Mucosa of gallbladder (tissue), 1 donor: Measurements from ENCODE around the gene PDLIM4. TPM values are rescaled to one million over a fixed set of nuclear protein-coding genes. Genes with fewer than 3 reads are reported as not detected.

Experiments
- DNase-seq: peaks from one replicate; pipeline ENCODE4 v3.0.0-alpha.2; 2020; ENCODE audit warnings: low spot score
- total RNA-seq: library from RNA; stranded (reverse); gene quantifications from one replicate; pipeline ENCODE4 v1.2.1, GENCODE V29; 2021
- donor health status: DM: no; HTN: no; CAD: no.

The PDLIM4 gene
- total RNA-seq, 1 donor from 2014 or later = 20.7 TPM

GRCh38 chr5:132305420-132305819, 47.9 kb downstream of the PDLIM4 start:
- no peak for DNase-seq

GRCh38 chr5:132308701-132309100, 51.2 kb downstream of the PDLIM4 start:
- no peak for DNase-seq

GRCh38 chr5:132309679-132310078, 52.2 kb downstream of the PDLIM4 start:
- DNase-seq = no peak

GRCh38 chr5:132310141-132310834, 52.8 kb downstream of the PDLIM4 start:
- no peak for DNase-seq

GRCh38 chr5:132313366-132313765, 55.9 kb downstream of the PDLIM4 start:
- no peak for DNase-seq

GRCh38 chr5:132313961-132314432, 56.5 kb downstream of the PDLIM4 start:
- DNase-seq = no peak

- no peak for DNase-seq
These were observed 58.1 kb downstream of the PDLIM4 start for GRCh38 chr5:132315529-132316067.

GRCh38 chr5:132319975-132320374, 62.5 kb downstream of the PDLIM4 start:
- DNase-seq = no peak

- DNase-seq = no peak
These were observed 63.7 kb downstream of the PDLIM4 start for GRCh38 chr5:132321109-132321721.

- DNase-seq = no peak
These were observed 64.8 kb downstream of the PDLIM4 start for GRCh38 chr5:132322266-132322665.

Other genes starting within 250 kb of the PDLIM4 start
- gene ACSL6, start 246.0 kb upstream of the PDLIM4 start, total RNA-seq = 1.5 TPM
- gene IL3, start 197.0 kb upstream of the PDLIM4 start, total RNA-seq = not detected
- gene CSF2, start 183.9 kb upstream of the PDLIM4 start, total RNA-seq = not detected
- gene P4HA2, start 29.8 kb upstream of the PDLIM4 start, total RNA-seq = 47.5 TPM
- gene SLC22A4, start 36.7 kb downstream of the PDLIM4 start, total RNA-seq = 0.37 TPM
- 27.0 TPM for gene SLC22A5, start 112.0 kb downstream of the PDLIM4 start, total RNA-seq
- gene IRF1, start 233.1 kb downstream of the PDLIM4 start, total RNA-seq = 38.3 TPM